IMR-90 (cell line): Measurements from ENCODE around the gene TFPI. TPM values are rescaled to one million over a fixed set of nuclear protein-coding genes. Genes with fewer than 3 reads are reported as not detected.

Experiments
- ATAC-seq: fragments of 200-7000 bp; cut with Tn5 transposase; 2 replicates; pipeline ENCODE4 v1.9.1; 2020; ENCODE audit warnings: low read depth, mild to moderate bottlenecking, moderate library complexity
- BruUV-seq: library from RNA; stranded (reverse); fragments of 400-500 nt; replicated peaks from 2 replicates; lab custom pipeline; 2021; lab: Mats Ljungman, UMichigan
- CTCF ChIA-PET: fragments of 300-600 bp; formaldehyde crosslinking; extraction: SDS; loops from one replicate; lab custom pipeline; 2021; ENCODE audit warnings: antibody characterized with exemption; lab: Yijun Ruan, JAX
- POLR2A ChIA-PET: fragments of 300-600 bp; sonication (Branson Sonifier 250); formaldehyde crosslinking; loops from one replicate; lab custom pipeline; 2022; ENCODE audit warnings: antibody characterized with exemption; ENCODE audit not compliant: unreplicated experiment; lab: Charles Lee
- DNase-seq: peaks from one replicate; pipeline ENCODE4 v3.0.0; 2013
- H2AFZ ChIP-seq: replicated peaks from 2 replicates; pipeline ENCODE3; 2013; ENCODE audit warnings: low read length, mild to moderate bottlenecking; ENCODE audit not compliant: poor library complexity
- H2AK5ac ChIP-seq: 2 replicates; pipeline ENCODE4 v1.6.1; 2013; ENCODE audit warnings: low read depth, low read length, inconsistent platforms
- H2AK9ac ChIP-seq: replicated peaks from 2 replicates; pipeline ENCODE3; 2013; ENCODE audit warnings: mild to moderate bottlenecking, low read depth, low read length, moderate library complexity; ENCODE audit not compliant: poor library complexity
- H2BK120ac ChIP-seq: 2 replicates; pipeline ENCODE4 v1.6.1; 2013; ENCODE audit warnings: low read depth, low read length, inconsistent platforms
- H2BK15ac ChIP-seq: 3 replicates; pipeline ENCODE4 v1.6.1; 2013; ENCODE audit warnings: low read depth, low read length, inconsistent platforms
- H2BK20ac ChIP-seq: 2 replicates; pipeline ENCODE4 v1.6.1; 2013; ENCODE audit warnings: low read depth, mild to moderate bottlenecking, inconsistent platforms, low read length, moderate library complexity
- H2BK5ac ChIP-seq: 2 replicates; pipeline ENCODE4 v1.6.1; 2013; ENCODE audit warnings: mild to moderate bottlenecking, low read depth, low read length, inconsistent platforms; ENCODE audit not compliant: poor library complexity, severe bottlenecking
- H3K14ac ChIP-seq: replicated peaks from 2 replicates; pipeline ENCODE4 v1.6.1; 2013; ENCODE audit warnings: low read depth, low read length, inconsistent platforms
- H3K18ac ChIP-seq: 2 replicates; pipeline ENCODE4 v1.6.1; 2013; ENCODE audit warnings: low read depth, low read length, control low read depth
- H3K23ac ChIP-seq: 2 replicates; pipeline ENCODE4 v1.6.1; 2013; ENCODE audit warnings: low read depth, low read length, inconsistent platforms
- H3K27ac ChIP-seq: 2 replicates; pipeline ENCODE4 v1.5.1; 2013; ENCODE audit warnings: mild to moderate bottlenecking, control low read depth, low read length; ENCODE audit not compliant: insufficient read depth
- H3K27me3 ChIP-seq: 2 replicates; pipeline ENCODE4 v1.6.1; 2013; ENCODE audit warnings: low read length; ENCODE audit not compliant: control insufficient read depth, insufficient read depth
- H3K36me3 ChIP-seq: 2 replicates; pipeline ENCODE4 v1.6.1; 2013; ENCODE audit warnings: low read length, mixed read lengths; ENCODE audit not compliant: control insufficient read depth, insufficient read depth
- H3K4ac ChIP-seq: 2 replicates; pipeline ENCODE4 v1.6.1; 2013; ENCODE audit warnings: low read depth, low read length, inconsistent platforms
- H3K4me1 ChIP-seq: 2 replicates; pipeline ENCODE4 v1.6.1; 2013; ENCODE audit warnings: low read length, mixed read lengths; ENCODE audit not compliant: control insufficient read depth, insufficient read depth
- H3K4me2 ChIP-seq: 2 replicates; pipeline ENCODE4 v1.6.1; 2013; ENCODE audit warnings: low read depth, mild to moderate bottlenecking, control low read depth, low read length, moderate library complexity
- H3K4me3 ChIP-seq: 2 replicates; pipeline ENCODE4 v1.5.1; 2013; ENCODE audit warnings: low read depth, mild to moderate bottlenecking, control low read depth, low read length, moderate library complexity; ENCODE audit not compliant: insufficient read depth
- H3K56ac ChIP-seq: 2 replicates; pipeline ENCODE4 v1.6.1; 2013; ENCODE audit warnings: low read length, inconsistent platforms; ENCODE audit not compliant: insufficient read depth; ENCODE audit errors: extremely low read depth
- H3K79me1 ChIP-seq, 2 experiments: 2 replicates each; pipeline ENCODE4 v1.6.1; 2013; ENCODE audit warnings: low read length in 2 of 2, inconsistent platforms in 1 of 2, low read depth in 1 of 2
- H3K9ac ChIP-seq: 2 replicates; pipeline ENCODE4 v1.6.1; 2013; ENCODE audit warnings: low read depth, low read length, control low read depth
- H3K9me1 ChIP-seq: 2 replicates; pipeline ENCODE4 v1.6.1; 2013; ENCODE audit warnings: low read length, inconsistent platforms; ENCODE audit not compliant: insufficient read depth
- H3K9me3 ChIP-seq: 2 replicates; pipeline ENCODE4 v1.6.1; 2013; ENCODE audit warnings: low read length; ENCODE audit not compliant: control insufficient read depth, insufficient read depth
- H4K20me1 ChIP-seq: 2 replicates; pipeline ENCODE4 v1.6.1; 2013; ENCODE audit warnings: low read length, inconsistent platforms; ENCODE audit not compliant: insufficient read depth
- H4K5ac ChIP-seq: 2 replicates; pipeline ENCODE4 v1.6.1; 2013; ENCODE audit warnings: mild to moderate bottlenecking, low read depth, low read length, control low read depth
- H4K8ac ChIP-seq, 2 experiments: 2 replicates each; pipeline ENCODE4 v1.6.1; 2013; ENCODE audit warnings: low read depth in 2 of 2, low read length in 2 of 2, control low read depth in 1 of 2, inconsistent platforms in 1 of 2
- H4K91ac ChIP-seq: 2 replicates; pipeline ENCODE4 v1.6.1; 2013; ENCODE audit warnings: low read depth, low read length, inconsistent platforms; ENCODE audit not compliant: insufficient read depth
- CTCF ChIP-seq: conservative IDR thresholded peaks from 2 replicates; pipeline ENCODE4 v1.5.1; 2012; ENCODE audit warnings: mild to moderate bottlenecking, low read depth, low read length, improper control_type of control experiment
- RAD21 ChIP-seq: IDR thresholded peaks from 2 replicates; pipeline ENCODE4 v1.6.1; 2012; ENCODE audit warnings: low read length, improper control_type of control experiment
- RFX5 ChIP-seq: IDR thresholded peaks from 2 replicates; pipeline ENCODE4 v1.8.0; 2012; ENCODE audit warnings: low read depth, mild to moderate bottlenecking, low read length, moderate library complexity
- SMC3 ChIP-seq: fragments of 150-350 bp; IDR thresholded peaks from 2 replicates; pipeline ENCODE4 v1.6.1; 2016; ENCODE audit warnings: low read depth, mild to moderate bottlenecking, antibody characterized with exemption, low read length, moderate library complexity
- WGBS, 2 experiments: methylation state at CpG; one replicate each; pipeline versions ENCODE4 v1.1.5 to v1.1.7; 2013; ENCODE audit warnings: missing lambda C conversion rate in 2 of 2; ENCODE audit not compliant: insufficient read length in 1 of 2; ENCODE audit errors: extremely low coverage in 2 of 2; 5-methylcytosine and 5-hydroxymethylcytosine counted together
- dilution Hi-C: fragments of 300-500 bp; cut with HindIII; formaldehyde crosslinking; loops from one replicate; pipeline ENCODE4 v1.14.3; 2018; ENCODE audit warnings: low sequenced_read_pairs; ENCODE audit not compliant: unreplicated experiment
- in situ Hi-C: fragments of 300-500 bp; cut with MboI; formaldehyde crosslinking; loops from 3 replicates; pipeline ENCODE4 v1.14.3; 2019; ENCODE audit warnings: low sequenced_read_pairs, inconsistent platforms, mixed read lengths
- intact Hi-C: fragments of 100-400 bp; cut with micrococcal nuclease; formaldehyde crosslinking; loops from 2 replicates; pipeline ENCODE4 v1.10.0; 2022
- polyA plus RNA-seq, 3 experiments: library from polyadenylated mRNA; depleted of rRNA; stranded (reverse); fragments of >200 nt; gene quantifications; 2 replicates each; pipeline ENCODE4 v1.2.3, GENCODE V29; 2012; ENCODE audit warnings: low replicate concordance in 1 of 3
- total RNA-seq: library from RNA; depleted of rRNA; stranded (reverse); fragments of >200 nt; gene quantifications from 2 replicates; pipeline ENCODE4 v1.2.3, GENCODE V29; 2012

TFPI gene
- total and polyA plus RNA-seq, 2 of the 4 experiments (the other 2 are of a cell fraction): 33.9 to 83.0 TPM

- H3K27me3 ChIP-seq: no peaks in the 10 kb centered on the region
- H3K9me1 ChIP-seq: no peaks in the 10 kb centered on the region
- H2AFZ ChIP-seq: no peak overlapping the region
- ChIA-PET CTCF (interaction anchor here (0.7 to 1.2 kb wide), 2 partner anchors 12 to 87 kb away, joined by 3 read pairs; no protein-coding TSS in a partner anchor), POLR2A (interaction anchor here (0.5 kb wide), 1 partner anchor 1094 kb away, joined by 6 read pairs; no protein-coding TSS in a partner anchor)
- H2AK9ac ChIP-seq: no peak overlapping the region
- intact Hi-C loops (no loop called here), in situ Hi-C loops (no loop called here), dilution Hi-C loops (no loop called here)
- H3K56ac ChIP-seq: no peak overlapping the region
- H3K27ac ChIP-seq: no peak overlapping the region
- H3K36me3 ChIP-seq: peaks cover 23% of the 10 kb centered on the region
- H2BK15ac ChIP-seq: no peak overlapping the region
- no peaks in the 10 kb centered on the region for H4K20me1 ChIP-seq
- H4K91ac ChIP-seq: no peak overlapping the region
- no peak overlapping the region for H3K14ac ChIP-seq
- no peak overlapping the region for H3K9ac ChIP-seq
- H3K4ac ChIP-seq: no peak overlapping the region
- no peak overlapping the region for H3K4me3 ChIP-seq
- no peak overlapping the region for H2BK120ac ChIP-seq
- TF ChIP-seq RFX5 (no peak), CTCF (no peak), SMC3 (no peak), RAD21 (no peak)
- BruUV-seq: no TSS peak
- peaks cover 4 to 10% of the 10 kb centered on the region in 2 experiments; a peak in 2 of 4 replicates for H3K79me1 ChIP-seq
- no peaks in the 10 kb centered on the region for H3K4me1 ChIP-seq
- no peak overlapping the region for H3K4me2 ChIP-seq
- H2BK5ac ChIP-seq: no peak overlapping the region
- H3K18ac ChIP-seq: no peak overlapping the region
- no peak overlapping the region for H2BK20ac ChIP-seq
- ATAC-seq (no peak), DNase-seq (no peak)
- WGBS, 2 experiments: no CpG with 5 or more reads among the region's 1 CpG
- peaks cover 5% of the 10 kb centered on the region; the same call in 1 of the 2 replicates for H3K9me3 ChIP-seq
- no peak overlapping the region for H3K23ac ChIP-seq
- H2AK5ac ChIP-seq: no peak overlapping the region
- H4K5ac ChIP-seq: no peak overlapping the region
- no peak overlapping the region for H4K8ac ChIP-seq
These were observed 58.9 kb downstream of the TFPI start for GRCh38 chr2:187495324-187495723.
